Heart left ventricle (tissue), 16 donors: ENCODE data around the gene RXFP4. TPM values are rescaled to one million over a fixed set of nuclear protein-coding genes. Genes with fewer than 3 reads are reported as not detected.

Experiments used
- ATAC-seq, 4 donors: fragments of 200-7000 bp; cut with Tn5 transposase; one replicate each; pipeline ENCODE4 v1.9.1; 2020 to 2022; ENCODE audit warnings: moderate library complexity in 4 of 4, mild to moderate bottlenecking in 3 of 4, moderate number of reproducible peaks in 1 of 4
- DNase-seq, 5 donors: peaks; one replicate each; pipeline ENCODE4 v3.0.0-alpha.2; 2020
- H3K27ac ChIP-seq, 12 donors: fragments of 200-600 bp; sonication (generic) in 4 of 12; one replicate each; pipeline versions ENCODE4 v1.5.0 to v1.8.0; 2016 to 2022; ENCODE audit warnings: mild to moderate bottlenecking in 2 of 12
- H3K27me3 ChIP-seq, 9 donors: fragments of 200-600 bp; sonication (generic) in 2 of 9; one replicate each; pipeline versions ENCODE4 v1.5.1 to v1.8.0; 2016 to 2022; ENCODE audit warnings: mild to moderate bottlenecking in 3 of 9
- H3K36me3 ChIP-seq, 9 donors: fragments of 200-600 bp; sonication (generic) in 2 of 9; one replicate each; pipeline versions ENCODE4 v1.5.0 to v1.8.0; 2018 to 2022; ENCODE audit warnings: mild to moderate bottlenecking in 2 of 9
- H3K4me1 ChIP-seq, 12 donors: fragments of 200-600 bp; sonication (generic) in 4 of 12; one replicate each; pipeline versions ENCODE4 v1.5.0 to v1.8.0; 2016 to 2022; ENCODE audit warnings: mild to moderate bottlenecking in 3 of 12
- H3K4me3 ChIP-seq, 12 donors: fragments of 200-600 bp; sonication (generic) in 4 of 12; one replicate each; pipeline versions ENCODE4 v1.5.0 to v1.8.0; 2017 to 2022; ENCODE audit warnings: mild to moderate bottlenecking in 9 of 12, moderate library complexity in 4 of 12
- H3K9me3 ChIP-seq, 12 donors: fragments of 200-600 bp; sonication (generic) in 4 of 12; one replicate each; pipeline versions ENCODE4 v1.5.0 to v1.8.0; 2016 to 2022; ENCODE audit warnings: mild to moderate bottlenecking in 1 of 12
- CTCF ChIP-seq, 12 donors: fragments of 200-600 bp; sonication (generic) in 4 of 12; IDR thresholded peaks; one replicate each; pipeline versions ENCODE4 v1.5.0 to v1.8.0; 2018 to 2022; ENCODE audit warnings: antibody characterized with exemption in 12 of 12, mild to moderate bottlenecking in 5 of 12
- POLR2A ChIP-seq, 2 donors: fragments of 450-650 bp; IDR thresholded peaks; one replicate each; pipeline ENCODE4 v1.6.1; 2017; ENCODE audit warnings: antibody characterized with exemption in 2 of 2, mild to moderate bottlenecking in 2 of 2, moderate library complexity in 2 of 2
- WGBS, 4 donors: extraction: QIAGEN DNeasy Blood & Tissue Kit in 2 of 4; methylation state at CpG; one replicate each; pipeline versions ENCODE4 v1.1.5 to v1.1.7; 2013 to 2018; 5-methylcytosine and 5-hydroxymethylcytosine counted together
- intact Hi-C, 10 donors: fragments of 100-400 bp; cut with DNase I; formaldehyde crosslinking; loops; one replicate each; pipeline versions ENCODE4 v1.11.1 to v1.14.2; 2022
- polyA plus RNA-seq, 2 donors: library from polyadenylated mRNA; stranded (reverse); fragments of 200-250 nt; gene quantifications; one replicate each; pipeline ENCODE4 v1.2.3, GENCODE V29; 2013
- total RNA-seq, 9 donors: library from RNA; depleted of rRNA in 2 of 9; stranded (reverse); fragments of >200 nt in 2 of 9; fragmentation: NEBNext Ultra II Directional in 3 of 9; extraction: Animal tissue kit (Norgen Biotek cat#: 25700) in 3 of 9; gene quantifications; one replicate each; pipeline versions ENCODE4 v1.1.0 to v1.2.4, GENCODE V29; 2016 to 2023
- donor health status: ischemic (EF 13 %, LVEDD 7.1; RV severe dilation, severe dysfunction).
- donor health status: healthy with polysubstance abuse.
- donor health status: DM: no; HTN: yes; CAD: no.
- donor health status: DM: no; HTN: no; CAD: no.
- donor health status: ischemic (EF 25% LVEDD 6.9; RV normal size, moderate dysfunction).
- donor health status: ischemic (EF 25% LVEDD 5.7; RV mildly dilated, moderate dysfunction).
- donor health status: healthy.
- donor health status: DM: yes; HTN: yes; CAD: no.
- donor health status: ischemic (EF 35%, LVEDD 5.7; RV mildly dilated, moderate dysfunction).
- donor health status: nonischemic (EF 11% LVEDD 7.7; RV severe dilation, severe dysfunction).
- donor health status: DM: yes; HTN: yes; CAD: no.
- donor health status: PGD.
- donor health status: ischemic (EF 29% LVEDD 5.4; RV normal size, mild dysfunction).
- donor health status: nonischemic (EF 23%, LVEDD 6.1; RV moderate dilation, normal function).

The RXFP4 gene
- total and polyA plus RNA-seq, 11 donors: 0.07 TPM; not detected in 10

DNA sequence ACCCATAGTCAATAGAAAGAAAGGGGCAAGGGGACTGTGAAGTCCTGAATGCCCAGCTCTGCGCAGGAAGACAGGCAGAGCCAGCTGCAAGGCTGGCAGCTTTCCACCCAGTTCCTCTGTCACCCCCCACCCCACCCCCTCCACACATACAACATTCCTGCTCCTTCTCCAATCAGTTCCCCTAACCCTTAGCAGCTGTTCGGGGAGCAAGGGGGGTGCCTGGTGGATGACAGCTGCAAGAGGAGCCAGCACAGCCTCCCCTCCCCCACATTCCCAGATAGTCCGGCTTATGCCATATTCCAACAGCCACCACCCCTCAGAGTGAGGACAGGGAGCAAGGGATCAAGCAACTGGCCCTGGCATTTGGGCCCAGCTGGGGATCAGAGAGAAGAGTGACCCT, 27.2 kb downstream of the RXFP4 start:
- Histone ChIP-seq H3K9me3 (no peaks in the 10 kb centered on the region), H3K27ac (peak overlapping the region; percentile 68 to 100 (median 90)), H3K27me3 (no peaks in the 10 kb centered on the region), H3K4me1 (peaks cover 19 to 92% (median 80%) of the 10 kb centered on the region in 12 donors), H3K4me3 (peak overlapping the region in 6 of 12 donors; percentile 15 to 36 (median 19)), H3K36me3 (peaks cover 4 to 81% (median 54%) of the 10 kb centered on the region in 9 donors)
- WGBS, 4 donors: 16 to 42% (median 28%) methylated on average over 3 of the region's 3 CpGs
- DNase-seq (peak in 4 of 5 donors; percentile 55 to 82 (median 64)), ATAC-seq (peak in 3 of 4 donors; percentile 7 to 19 (median 12))
- intact Hi-C loops: no loop called here
- TF ChIP-seq POLR2A (IDR thresholded peaks at IDR 0.05) (no peak), CTCF (IDR thresholded peaks at IDR 0.05) (no peak)

DNA sequence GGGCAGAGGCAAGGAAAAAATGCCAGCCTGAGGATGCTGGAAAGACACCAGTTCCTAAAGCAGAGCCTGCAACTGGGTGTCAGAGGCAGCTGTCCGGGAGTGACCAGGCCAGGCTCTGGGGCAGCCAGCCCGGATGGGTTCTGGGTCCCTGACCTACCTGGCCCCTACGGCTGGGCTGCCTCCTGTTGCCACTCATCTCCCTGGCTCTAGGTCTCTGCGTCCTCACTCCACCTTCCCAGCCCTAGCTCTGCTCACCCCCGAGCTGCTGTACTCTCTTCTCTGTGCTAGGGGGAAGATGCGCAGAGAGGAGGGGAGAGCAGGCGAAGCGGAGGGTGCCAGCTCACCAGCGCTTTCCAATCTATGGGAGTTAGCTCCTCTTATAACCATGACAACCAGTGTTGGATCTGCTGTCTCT, 27.9 kb downstream of the RXFP4 start:
- peaks cover 4 to 82% (median 47%) of the 10 kb centered on the region in 9 donors for H3K36me3 ChIP-seq
- H3K4me1 ChIP-seq: peaks cover 21 to 96% (median 86%) of the 10 kb centered on the region in 12 donors
- intact Hi-C loops: no loop called here
- peak overlapping the region in 1 of 12 donors; percentile 12 for H3K4me3 ChIP-seq
- TF ChIP-seq CTCF (IDR thresholded peaks at IDR 0.05) (no peak), POLR2A (IDR thresholded peaks at IDR 0.05) (no peak)
- no peak for DNase-seq
- no peak for ATAC-seq
- H3K27me3 ChIP-seq: no peaks in the 10 kb centered on the region
- H3K9me3 ChIP-seq: no peaks in the 10 kb centered on the region
- WGBS, 4 donors: 58 to 67% (median 59%) methylated on average over 9 of the region's 9 CpGs
- peak overlapping the region; percentile 65 to 100 (median 90) for H3K27ac ChIP-seq

DNA sequence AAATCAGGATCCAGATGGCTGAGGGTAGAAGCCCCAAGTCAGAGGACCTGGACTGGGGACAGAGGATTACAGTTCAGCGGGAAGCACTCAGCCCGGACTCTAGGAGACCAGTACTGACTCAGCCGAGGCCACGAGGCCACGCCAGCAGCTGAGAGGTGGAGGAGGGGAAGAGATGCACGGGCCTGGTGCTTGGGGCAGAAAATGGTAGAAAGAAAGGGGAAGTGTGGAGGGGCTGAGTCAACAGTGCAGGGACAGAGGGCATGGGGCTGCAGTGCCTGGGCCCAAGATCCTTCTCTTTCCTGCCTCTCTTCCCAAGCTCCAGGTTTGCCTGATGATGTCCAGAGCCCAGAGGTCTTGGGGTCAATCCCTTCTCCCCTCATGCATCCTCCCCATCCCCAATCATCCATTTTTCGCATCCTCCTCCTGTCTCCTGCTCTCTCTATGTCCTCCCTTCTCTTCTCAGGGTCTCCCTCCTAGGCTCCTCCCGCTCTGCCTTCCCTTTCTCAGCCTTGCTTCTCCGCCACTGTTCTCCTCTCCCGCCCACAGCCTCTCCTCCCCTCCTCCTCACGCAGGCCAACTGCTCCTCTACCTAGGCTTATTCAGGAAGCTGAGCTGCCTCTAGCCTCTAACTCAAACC, 29.2 kb downstream of the RXFP4 start:
- Histone ChIP-seq H3K9me3 (no peaks in the 10 kb centered on the region), H3K27me3 (no peaks in the 10 kb centered on the region), H3K4me3 (peak overlapping the region in 2 of 12 donors; percentile 3 to 28), H3K36me3 (peaks cover 0 to 71% (median 35%) of the 10 kb centered on the region in 9 donors), H3K4me1 (peaks cover 26 to 100% (median 98%) of the 10 kb centered on the region in 12 donors), H3K27ac (peak overlapping the region; percentile 29 to 100 (median 90))
- intact Hi-C loops: no loop called here
- peak; percentile 17 to 71 (median 57) for ATAC-seq
- 38 to 47% (median 43%) methylated on average over 11 of the region's 11 CpGs for WGBS, 4 donors
- peak; percentile 71 to 89 (median 84) for DNase-seq
- TF ChIP-seq POLR2A (IDR thresholded peaks at IDR 0.05) (no peak), CTCF (IDR thresholded peaks at IDR 0.05) (no peak)

GRCh38 chr1:155971910-155972809, 30.7 kb downstream of the RXFP4 start:
- H3K4me1 ChIP-seq: peaks cover 19 to 100% (median 93%) of the 10 kb centered on the region in 12 donors
- WGBS, 4 donors: 76 to 83% (median 81%) methylated on average over 6 to 9 of the region's 9 CpGs
- DNase-seq (no peak), ATAC-seq (no peak)
- H3K9me3 ChIP-seq: no peaks in the 10 kb centered on the region
- H3K27me3 ChIP-seq: no peaks in the 10 kb centered on the region
- H3K4me3 ChIP-seq: peak overlapping the region in 1 of 12 donors; percentile 5
- intact Hi-C loops: no loop called here
- peaks cover 0 to 56% (median 19%) of the 10 kb centered on the region in 9 donors for H3K36me3 ChIP-seq
- H3K27ac ChIP-seq: peak overlapping the region in 9 of 12 donors; percentile 40 to 100 (median 98)
- TF ChIP-seq POLR2A (IDR thresholded peaks at IDR 0.05) (no peak), CTCF (IDR thresholded peaks at IDR 0.05) (no peak)
